ENCODE data around the gene CACNA1D.
"Not testable (repeated sequence)": the region's sequence is repeated elsewhere in the genome, so short reads cannot be mapped to it uniquely, and the experiment has no call there.

The CACNA1D gene

DNA sequence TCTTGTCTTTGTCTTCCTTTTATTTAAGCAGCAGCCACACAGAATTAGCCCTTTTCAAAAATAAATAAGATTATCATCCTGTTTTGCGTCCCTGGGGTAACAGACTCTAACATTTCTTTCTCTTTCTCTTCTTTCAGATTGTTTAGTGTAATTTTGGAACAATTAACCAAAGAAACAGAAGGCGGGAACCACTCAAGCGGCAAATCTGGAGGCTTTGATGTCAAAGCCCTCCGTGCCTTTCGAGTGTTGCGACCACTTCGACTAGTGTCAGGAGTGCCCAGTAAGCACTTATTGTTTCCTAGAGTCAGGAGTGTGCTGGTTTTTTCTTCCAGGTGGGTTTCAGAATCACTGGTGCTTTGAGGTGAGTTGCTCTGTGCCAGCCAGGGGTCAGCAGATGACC, 165.6 kb downstream of the CACNA1D start:
- no peak for DNase-seq

DNA sequence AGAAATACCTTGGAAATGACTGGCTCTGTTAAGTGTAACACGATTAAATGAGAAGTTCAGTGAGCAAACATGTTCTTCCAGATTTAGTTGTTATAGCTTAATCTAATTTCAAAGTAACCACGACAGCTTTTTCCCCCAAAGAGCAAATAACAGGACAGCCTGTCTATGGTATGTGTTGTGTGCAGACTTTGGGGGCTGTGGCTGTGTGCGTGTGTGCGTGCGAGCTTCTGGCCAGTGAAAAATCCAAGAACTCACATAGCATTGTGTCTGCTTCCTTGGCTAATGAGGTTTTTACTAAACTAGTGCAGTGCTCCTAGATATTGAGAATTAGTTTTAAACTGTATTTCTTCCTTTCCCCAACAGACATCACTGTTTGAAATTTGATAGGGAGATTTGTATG, 167.1 kb downstream of the CACNA1D start:
- no peak for DNase-seq

DNA sequence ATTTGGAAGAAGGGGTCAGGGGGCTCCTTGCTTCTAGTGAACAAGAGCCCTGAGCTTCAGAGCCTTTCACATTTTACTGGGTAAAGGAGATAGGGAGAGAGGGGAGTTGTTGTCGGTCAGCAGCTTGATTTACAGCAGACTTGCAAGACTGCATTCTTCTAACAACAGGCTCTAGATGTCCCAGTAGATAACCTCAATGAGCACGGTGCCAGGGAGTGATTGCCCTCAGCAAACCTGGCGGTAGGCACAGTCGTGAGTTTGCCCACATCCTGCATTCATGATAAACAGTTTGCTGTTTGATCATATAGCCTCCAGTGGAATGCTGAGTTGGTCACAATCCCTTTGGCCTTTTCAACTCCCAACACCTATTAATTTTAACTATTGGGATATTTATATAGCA, 170.4 kb downstream of the CACNA1D start:
- DNase-seq, result not testable (repeated sequence)

DNA sequence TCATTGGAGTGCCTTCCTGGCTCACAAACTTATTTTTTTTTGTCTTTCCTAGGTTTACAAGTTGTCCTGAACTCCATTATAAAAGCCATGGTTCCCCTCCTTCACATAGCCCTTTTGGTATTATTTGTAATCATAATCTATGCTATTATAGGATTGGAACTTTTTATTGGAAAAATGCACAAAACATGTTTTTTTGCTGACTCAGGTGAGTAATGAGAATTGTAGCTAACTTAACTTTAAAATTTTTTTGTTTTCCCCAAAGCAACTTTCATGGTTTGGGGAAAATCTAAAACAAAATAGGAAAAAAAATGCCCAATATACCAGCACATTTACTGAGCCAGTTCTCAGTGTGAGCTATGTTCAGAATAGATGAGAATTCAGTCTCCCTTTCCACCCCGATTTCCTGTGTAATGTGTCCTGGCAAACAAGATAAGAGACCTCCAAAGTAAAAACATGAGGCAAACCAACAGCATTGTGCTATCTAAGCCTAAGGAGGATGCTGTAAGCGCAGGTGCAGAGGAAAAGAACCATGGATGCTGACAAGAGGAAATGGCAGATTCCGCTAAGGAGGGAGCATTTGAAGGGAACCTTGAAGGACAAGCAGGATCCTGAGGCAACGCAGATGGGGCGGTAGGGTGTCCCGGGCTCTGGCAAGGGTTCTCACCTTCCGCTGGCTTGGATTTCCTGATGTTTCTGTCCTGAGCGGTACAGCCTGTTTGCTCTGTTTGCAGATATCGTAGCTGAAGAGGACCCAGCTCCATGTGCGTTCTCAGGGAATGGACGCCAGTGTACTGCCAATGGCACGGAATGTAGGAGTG, 171.4 kb downstream of the CACNA1D start:
- no peak for DNase-seq

DNA sequence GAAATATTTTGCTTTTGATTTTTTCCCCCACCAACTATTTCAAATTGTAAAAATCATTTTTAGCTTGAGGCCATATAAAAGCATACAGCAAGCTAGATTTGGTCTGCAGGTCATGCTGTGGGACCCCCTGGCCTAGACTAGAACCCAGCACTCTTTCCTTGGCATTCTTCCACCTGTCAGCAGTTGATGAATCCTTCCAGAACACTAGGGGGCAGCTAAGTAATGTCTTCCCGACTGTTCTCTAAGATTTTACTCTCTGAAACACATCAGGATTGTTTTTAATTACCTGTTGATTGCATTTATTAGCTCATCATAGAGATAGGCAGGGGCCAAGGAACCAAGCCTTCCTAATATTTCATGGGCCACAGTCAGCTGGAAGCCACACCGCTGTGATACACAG, 174.5 kb downstream of the CACNA1D start:
- DNase-seq, result no peak

DNA sequence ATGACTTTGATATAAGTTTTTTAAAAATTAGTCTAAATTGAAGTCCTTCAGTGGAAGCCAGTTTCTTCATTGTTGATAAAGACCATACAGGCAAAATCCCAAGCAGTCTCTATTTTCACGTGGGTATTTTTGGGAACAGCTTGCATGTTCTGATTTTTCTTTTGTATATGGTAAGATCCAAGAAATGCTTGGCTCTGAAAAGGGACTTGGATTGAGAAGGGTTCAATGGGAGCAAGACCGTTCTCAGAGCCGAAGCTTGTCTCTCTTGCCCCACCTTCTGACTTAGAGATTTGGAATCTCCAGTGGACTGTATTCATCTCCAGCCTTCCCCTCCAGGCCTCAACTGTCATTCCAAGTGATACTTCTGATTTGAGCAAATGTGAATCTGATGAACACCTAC, 176.3 kb downstream of the CACNA1D start:
- DNase-seq, result no peak

DNA sequence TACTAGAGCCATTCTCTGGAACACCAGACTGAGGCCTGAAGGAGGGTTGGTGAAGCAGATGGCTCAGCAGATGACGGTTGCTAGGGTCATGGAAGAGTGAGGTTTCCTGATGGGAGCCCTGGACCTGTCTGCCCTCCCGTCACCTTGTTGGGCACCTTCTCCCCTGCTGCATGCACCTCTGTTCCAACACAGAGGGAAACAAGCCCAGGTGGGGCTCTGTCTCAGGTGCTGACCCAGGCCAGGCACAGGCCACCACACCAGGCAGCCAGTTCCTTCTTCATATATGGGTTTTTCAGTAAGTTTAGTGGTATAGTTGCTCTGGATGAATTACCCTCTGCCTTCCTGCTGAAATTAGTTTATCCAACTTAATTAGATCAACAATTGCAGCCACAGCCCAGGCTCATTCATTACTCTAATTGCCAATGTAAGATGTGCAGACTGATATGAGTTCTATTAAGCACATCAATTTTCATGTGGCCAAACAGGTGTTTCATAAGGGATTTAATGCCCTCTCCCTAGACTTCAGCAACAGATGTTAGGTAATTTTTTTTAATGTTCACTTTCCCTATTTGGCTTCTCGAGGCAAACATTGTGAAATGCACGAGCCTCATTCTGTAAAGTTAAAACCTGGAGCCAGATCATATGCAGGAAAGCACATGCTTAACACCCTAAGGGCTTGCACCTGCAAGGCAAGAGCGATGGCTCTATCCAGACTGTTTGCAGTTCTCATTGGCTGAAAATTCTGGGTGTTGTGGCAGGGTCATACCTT, 177.0 kb downstream of the CACNA1D start:
- DNase-seq, result no peak

DNA sequence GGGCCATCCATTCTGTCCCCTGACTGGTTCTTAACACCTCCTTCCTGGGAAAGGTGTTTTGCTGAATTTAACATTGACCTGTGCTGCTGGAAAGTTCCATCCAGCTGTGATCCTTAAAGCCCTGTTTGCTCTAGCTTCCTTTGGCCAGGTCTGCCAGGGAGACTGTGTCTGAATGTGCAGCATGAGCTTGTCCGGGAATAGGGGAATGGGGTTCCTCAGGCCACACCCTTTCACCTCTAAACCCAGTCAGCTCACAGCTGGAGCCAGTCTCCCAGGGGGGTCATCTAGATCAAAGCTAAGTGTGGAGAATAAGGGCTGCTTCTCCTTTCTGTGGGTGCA, 177.5 kb downstream of the CACNA1D start:
- DNase-seq, result no peak

DNA sequence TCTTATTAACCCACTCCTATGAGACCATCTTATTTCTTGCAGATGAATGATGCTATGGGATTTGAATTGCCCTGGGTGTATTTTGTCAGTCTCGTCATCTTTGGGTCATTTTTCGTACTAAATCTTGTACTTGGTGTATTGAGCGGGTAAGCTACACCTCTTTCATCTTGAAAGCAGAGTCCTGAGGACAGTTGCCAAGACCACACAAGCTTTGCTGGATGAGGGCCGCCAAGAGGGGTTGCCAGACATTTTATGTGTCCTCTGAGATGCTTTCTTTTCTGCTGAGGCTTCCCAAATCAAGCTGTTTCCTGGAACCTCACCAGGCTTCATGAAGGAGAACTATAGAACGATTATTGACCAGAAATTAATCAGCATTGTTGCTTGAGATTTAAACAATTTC, 178.6 kb downstream of the CACNA1D start:
- no peak for DNase-seq

DNA sequence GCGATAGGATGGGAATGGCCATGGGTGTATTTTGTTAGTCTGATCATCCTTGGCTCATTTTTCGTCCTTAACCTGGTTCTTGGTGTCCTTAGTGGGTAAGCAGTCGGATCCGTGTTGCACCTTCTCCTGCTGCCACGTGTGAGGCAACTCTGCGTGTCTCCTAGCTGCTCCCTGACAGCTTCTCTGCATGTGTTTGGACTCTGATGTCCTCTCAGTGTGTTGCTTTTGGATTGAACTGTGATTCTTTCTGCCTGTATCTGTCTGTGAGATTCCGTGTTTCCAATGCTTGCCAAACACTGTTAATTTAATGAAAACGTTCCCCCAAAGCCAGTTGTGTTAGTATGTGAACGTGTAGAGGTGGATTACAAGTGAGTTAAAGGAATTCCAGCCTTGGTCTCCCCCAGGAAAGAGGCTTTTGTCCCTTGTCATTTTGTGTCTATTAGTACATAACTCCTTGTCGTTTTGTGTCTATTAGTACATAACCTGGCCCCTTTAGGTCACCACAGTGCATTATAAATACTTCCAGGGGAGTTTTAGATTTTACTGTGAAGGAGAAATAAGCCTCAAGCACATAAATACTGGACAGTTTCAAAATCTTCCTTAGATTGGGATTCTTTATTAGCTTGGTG, 179.4 kb downstream of the CACNA1D start:
- no peak for DNase-seq

DNA sequence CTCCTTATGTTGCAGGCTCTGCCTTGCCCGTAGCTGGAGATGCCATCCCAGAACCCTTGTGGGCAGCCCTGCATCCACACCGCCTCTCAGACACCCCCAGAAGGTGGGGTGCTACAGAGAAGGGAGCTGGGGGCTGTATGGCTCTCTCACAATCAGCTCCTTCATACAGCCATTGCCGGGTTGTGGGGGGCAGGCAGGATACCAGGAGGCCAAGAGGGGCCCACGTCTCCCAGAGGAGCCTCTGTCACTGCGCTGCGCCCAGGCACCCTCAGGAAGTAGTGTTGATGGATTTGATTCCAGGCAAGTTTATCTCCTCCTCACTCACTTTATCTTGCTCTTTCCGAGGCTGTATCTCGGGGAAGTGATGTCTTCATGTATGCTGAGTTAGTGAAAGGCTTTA, 180.2 kb downstream of the CACNA1D start:
- DNase-seq, result no peak

DNA sequence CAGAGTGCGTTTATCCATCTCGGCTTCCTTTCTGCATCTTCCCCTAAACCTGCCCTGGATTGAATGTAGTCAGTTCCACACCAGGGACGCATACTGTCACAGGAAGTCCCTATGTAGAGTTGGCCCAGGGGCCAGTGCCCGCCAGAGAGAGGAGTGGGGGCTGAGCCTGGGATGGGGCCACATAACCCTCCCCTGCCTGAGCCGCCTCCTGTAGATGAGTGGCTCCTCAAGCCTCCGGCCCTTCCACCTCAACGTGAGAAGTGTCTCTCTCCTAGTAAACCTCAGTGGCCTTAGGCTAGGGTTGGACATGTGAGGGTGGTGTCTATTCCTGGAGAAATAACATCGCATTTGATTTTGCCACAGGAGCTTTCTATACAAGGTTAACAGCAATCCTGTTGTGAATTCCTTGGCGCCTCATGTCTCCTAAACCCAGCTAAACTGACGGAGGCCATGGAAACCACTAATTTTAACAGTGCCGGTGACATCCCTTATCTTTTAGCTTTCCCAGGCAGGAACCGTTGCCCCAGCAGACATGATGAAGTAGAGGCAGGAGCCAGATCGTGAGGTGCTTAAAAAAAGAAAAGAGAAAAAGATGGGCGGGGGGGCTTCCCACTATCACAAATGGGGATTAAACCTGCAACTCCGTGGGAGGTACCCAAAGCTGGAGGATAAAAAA, 180.7 kb downstream of the CACNA1D start:
- no peak for DNase-seq

DNA sequence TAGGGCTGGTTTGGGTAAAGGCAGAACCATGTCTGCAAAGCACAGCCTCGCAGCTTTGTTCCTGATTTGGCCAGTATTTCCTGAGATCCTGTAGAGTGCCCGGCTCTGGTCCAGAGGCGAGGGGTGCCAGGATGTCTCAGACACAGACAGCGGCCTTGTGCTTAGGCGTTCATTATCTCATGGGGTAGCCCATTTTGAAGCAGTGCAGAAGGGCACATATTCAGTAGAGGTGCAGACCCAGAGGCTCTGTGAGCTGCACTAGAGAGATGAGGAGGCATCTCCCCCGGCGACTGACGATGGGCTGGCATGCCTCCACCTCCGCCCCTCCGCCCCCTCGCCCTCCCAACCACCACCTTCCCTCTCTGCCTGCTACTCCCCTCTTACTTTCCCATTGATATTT, 181.5 kb downstream of the CACNA1D start:
- no peak for DNase-seq

DNA sequence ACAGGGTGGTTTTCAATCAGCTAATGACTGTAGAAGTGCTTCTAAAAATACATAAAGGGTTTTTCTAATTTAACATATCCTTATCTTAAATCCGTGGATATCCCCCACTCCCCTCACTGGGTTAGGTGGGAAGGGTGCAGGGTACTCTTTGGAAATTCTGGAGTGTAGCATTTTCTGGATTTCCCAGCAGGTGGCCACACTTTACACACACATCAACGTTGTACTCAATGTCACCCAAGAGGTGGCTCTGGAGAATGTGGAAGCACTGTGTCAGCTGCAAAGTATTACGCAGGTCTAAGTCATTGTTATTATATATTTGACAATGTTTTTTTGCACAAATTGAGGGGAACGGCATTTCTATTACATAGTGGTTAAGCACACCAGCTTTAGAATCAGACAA, 183.0 kb downstream of the CACNA1D start:
- no peak for DNase-seq

DNA sequence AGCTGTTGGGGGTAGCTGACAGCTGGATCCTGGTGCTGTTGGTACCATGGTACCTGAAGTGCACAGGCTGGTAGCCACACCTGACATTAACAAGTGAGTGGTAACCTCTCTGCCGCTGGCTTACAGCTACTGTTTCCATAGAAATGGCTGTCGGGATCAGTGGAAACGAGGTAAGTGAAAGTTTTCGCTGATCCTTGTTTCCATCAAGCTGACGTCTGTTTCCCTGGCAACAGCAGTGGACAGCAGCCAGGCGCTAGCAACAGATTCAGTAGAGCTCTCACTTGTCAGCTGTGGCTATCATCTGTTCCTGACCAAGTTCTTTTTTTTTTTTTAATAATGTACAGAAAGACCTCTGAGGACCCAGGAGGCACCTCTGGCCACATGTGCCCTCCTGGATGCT, 185.6 kb downstream of the CACNA1D start:
- DNase-seq, result no peak

DNA sequence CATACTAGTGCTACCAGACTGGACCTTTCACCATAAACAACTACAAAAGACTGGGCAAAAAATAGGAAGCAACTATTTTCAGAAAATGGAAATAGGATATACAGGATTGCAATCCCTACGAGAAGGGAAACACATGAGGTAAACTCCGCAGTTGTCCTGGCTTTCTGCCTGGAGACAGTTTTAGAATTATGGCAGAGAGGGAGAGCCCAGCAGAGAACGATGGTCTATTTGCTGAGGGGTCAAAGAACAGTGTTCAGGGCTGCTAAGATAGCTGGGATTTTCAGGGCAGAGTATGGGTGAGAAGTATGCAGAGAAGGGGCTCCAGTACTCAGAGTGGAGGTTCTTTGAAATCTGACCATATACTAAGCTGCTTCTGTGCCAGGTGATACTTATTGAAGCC, 188.4 kb downstream of the CACNA1D start:
- DNase-seq, result no peak

DNA sequence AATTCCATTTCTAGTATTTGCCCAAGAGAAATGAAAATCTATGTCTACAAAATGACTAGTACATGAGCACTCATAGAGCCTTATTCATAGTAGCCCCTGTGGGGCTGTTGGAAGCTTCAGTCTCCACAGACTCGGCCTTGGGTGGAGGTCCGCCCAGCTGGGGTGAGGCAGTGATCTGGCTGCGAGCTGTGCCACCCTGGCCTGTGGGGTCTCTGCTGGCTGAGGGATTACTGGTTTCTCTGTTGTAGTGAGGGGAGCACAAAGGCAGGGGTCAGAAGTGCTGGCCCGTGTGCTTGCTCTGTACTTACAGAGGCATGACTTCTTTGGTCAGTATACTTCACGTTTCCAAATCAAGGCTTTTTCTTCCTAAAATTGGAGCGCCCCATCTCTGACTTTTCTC, 193.7 kb downstream of the CACNA1D start:
- DNase-seq, result no peak

DNA sequence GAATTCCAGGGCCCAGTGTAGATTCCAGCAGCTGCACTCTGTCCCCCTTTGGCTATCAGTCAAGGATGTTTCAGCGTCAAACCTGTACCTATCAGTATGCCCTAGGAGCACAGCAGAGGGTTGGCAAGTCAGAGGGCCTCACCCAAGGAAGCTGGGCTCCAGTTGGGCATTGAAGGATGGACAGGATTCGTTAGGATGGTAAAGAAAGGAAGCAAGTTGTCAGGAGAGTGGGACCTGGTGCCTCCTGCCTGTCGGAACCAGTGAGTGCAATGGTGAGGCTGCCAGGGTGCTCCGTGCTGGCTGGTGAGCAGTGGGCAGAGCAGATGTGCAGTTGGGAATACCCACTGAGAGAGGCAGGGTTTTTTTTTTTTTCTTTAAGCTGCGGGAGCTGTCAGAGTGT, 194.6 kb downstream of the CACNA1D start:
- no peak for DNase-seq

DNA sequence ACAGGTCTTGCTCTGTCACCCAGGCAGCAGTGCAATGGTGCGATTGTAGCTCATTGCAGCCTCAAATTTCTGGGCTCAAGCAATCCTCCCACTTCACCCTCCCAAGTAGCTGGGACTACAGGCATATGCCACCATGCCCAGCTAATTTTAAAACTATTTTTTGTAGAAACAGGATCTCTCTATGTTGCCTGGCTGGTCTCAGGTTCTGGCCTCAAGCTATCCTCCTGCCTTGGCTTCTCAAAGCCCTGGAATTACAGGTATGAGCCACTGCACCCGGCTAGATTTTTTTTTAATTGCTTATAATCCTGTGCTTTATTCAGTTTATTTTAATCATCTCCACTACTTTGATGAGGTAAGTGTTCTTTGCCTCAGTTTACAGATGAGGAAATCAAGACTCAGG, 195.3 kb downstream of the CACNA1D start:
- no peak for DNase-seq

DNA sequence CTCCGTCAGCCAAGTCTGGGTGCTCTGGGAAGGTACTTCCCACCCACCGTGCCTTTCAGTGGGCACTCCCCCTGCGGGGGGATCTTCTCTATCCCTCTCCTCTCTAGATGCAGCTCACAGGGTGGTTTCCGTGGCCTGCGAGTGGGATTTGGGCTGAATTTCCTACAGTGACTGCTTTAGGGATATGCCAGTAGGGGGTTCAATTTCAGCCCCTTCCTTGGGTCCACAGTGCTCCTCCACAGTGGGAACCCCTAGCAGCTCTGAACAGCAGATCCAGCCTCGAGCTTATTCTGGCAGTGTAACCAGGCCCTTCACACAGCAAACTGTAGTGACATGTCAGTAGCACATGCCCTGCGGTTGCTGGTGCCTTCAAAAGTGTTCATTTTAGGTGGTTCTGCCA, 196.1 kb downstream of the CACNA1D start:
- DNase-seq, result no peak

DNA sequence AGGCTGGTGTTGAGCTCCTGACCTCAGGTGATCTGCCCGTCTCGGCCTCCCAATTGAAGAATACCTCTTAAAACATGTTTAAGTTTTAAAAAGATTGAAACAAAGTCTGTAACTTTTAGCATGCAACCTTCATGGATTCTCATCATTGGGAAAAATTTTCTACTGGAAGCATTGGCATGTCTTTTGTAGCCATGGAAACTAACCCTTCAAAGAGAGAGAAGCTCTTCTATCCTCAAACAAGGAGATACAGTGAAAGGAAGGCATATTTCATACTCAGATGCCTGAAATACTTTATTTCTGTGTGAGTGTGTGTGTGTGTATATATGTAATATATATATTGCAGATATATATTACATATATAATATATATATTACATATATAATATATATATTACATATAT, 196.9 kb downstream of the CACNA1D start:
- no peak for DNase-seq

DNA sequence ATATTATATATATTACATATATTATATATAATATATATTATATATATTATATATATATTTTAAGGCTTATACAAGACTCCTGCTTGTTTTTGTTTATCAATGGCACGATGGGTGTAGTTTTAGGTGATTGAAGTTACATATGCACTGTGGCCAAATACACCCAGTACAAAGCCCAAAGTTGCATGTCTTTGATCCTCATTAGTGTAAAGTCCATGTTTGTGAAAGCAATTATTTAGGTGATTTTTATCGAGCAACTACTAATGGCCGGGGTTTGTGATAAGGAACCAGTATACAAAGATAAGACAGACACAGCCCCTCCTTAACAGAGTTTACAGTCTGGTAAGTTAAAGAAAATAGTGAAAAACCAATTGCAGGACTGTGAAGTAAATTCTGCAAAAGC, 197.5 kb downstream of the CACNA1D start:
- no peak for DNase-seq

DNA sequence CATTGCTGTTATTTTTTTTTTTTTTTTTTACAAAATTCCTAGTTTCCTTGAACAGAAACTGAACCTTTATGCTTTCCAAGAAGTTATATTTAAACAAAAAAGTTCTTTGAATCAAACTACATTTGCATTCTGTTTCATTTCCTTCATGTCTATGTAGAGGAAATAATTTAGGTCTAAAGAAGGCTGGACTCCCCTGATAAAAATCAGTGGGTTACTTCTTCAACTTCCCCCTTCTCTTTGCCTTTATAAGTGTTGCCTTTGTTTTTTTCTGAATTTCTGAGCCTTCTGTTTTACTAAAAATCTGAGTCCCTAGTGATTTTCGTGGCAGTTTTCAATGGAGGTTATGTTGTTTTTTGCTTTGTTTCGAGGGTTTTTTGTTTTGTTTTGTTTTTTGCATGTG, 199.0 kb downstream of the CACNA1D start:
- DNase-seq, result no peak

DNA sequence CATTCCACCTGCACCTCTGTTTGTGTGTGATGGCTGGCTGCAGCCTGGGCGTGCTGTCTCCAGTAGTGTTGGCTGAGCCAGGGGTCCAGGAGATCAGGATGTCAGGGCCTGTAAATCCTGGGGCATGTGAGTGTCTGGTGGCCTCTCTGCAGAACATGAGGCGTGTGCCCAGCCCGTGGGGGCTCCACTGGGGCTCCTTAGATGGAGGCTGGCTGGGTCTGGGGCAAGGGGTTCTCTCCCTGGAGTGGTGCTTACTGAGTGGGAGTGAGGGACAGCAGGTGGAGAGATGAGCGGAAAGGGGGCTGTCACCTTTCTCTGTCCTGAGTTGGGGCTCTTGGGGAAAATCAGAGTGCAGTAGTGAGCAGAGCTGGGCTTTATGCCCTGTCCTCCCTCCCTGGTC, 199.6 kb downstream of the CACNA1D start:
- DNase-seq, result no peak
